Measurements from ENCODE around the gene KSR2. TPM values are rescaled to one million over a fixed set of nuclear protein-coding genes. Genes with fewer than 3 reads are reported as not detected.

The KSR2 gene
- total RNA-seq, 2 donors from 2014 or later, result 0.07 to 0.08 TPM

GRCh38 chr12:117890137-117890536 is 78.7 kb downstream of the KSR2 start:
- DNase-seq (ENCODE audit: low spot score), result no peak
- H3K27me3 ChIP-seq, result no peaks in the 10 kb centered on the region
- no peak for TF ChIP-seq CTCF (IDR thresholded peaks at IDR 0.05)
- no peak overlapping the region for H3K27ac ChIP-seq
- H3K4me1 ChIP-seq, result no peaks in the 10 kb centered on the region
- H3K9me3 ChIP-seq, result no peaks in the 10 kb centered on the region
- no peak overlapping the region for H3K4me3 ChIP-seq
- H3K36me3 ChIP-seq, result no peaks in the 10 kb centered on the region

- no peak overlapping the region for H3K4me3 ChIP-seq
- TF ChIP-seq CTCF (IDR thresholded peaks at IDR 0.05), result no peak
- H3K4me1 ChIP-seq, result no peaks in the 10 kb centered on the region
- H3K27ac ChIP-seq, result no peak overlapping the region
- H3K36me3 ChIP-seq, result no peaks in the 10 kb centered on the region
- H3K27me3 ChIP-seq, result no peaks in the 10 kb centered on the region
- no peaks in the 10 kb centered on the region for H3K9me3 ChIP-seq
- DNase-seq (ENCODE audit: low spot score), result no peak
Measured at GRCh38 chr12:117889098-117889497, 79.7 kb downstream of the KSR2 start.

- no peak overlapping the region for H3K4me3 ChIP-seq
- no peak for DNase-seq (ENCODE audit: low spot score)
- TF ChIP-seq CTCF (IDR thresholded peaks at IDR 0.05), result no peak
- no peaks in the 10 kb centered on the region for H3K27me3 ChIP-seq
- H3K4me1 ChIP-seq, result no peaks in the 10 kb centered on the region
- H3K9me3 ChIP-seq, result no peaks in the 10 kb centered on the region
- H3K27ac ChIP-seq, result no peak overlapping the region
- H3K36me3 ChIP-seq, result no peaks in the 10 kb centered on the region
Measured at GRCh38 chr12:117885211-117885610, 83.6 kb downstream of the KSR2 start.

- no peak overlapping the region for H3K27ac ChIP-seq
- H3K9me3 ChIP-seq, result no peaks in the 10 kb centered on the region
- no peak for DNase-seq (ENCODE audit: low spot score)
Measured at GRCh38 chr12:117884161-117884560, 84.6 kb downstream of the KSR2 start.

GRCh38 chr12:117882603-117883184 is 86.1 kb downstream of the KSR2 start:
- no peaks in the 10 kb centered on the region for H3K36me3 ChIP-seq
- no peak overlapping the region for H3K27ac ChIP-seq
- H3K9me3 ChIP-seq, result no peaks in the 10 kb centered on the region
- no peak overlapping the region for H3K4me3 ChIP-seq
- no peaks in the 10 kb centered on the region for H3K27me3 ChIP-seq
- no peak for TF ChIP-seq CTCF (IDR thresholded peaks at IDR 0.05)
- H3K4me1 ChIP-seq, result no peaks in the 10 kb centered on the region
- DNase-seq (ENCODE audit: low spot score), result no peak

More at GRCh38 chr12:117884161-117884560, 84.6 kb downstream of the KSR2 start:
- Histone ChIP-seq H3K4me3 (no peak overlapping the region), H3K4me1 (no peaks in the 10 kb centered on the region), H3K36me3 (no peaks in the 10 kb centered on the region), H3K27me3 (no peaks in the 10 kb centered on the region)
- no peak for TF ChIP-seq CTCF (IDR thresholded peaks at IDR 0.05)

GRCh38 chr12:117882181-117882580 is 86.6 kb downstream of the KSR2 start:
- no peak overlapping the region for H3K27ac ChIP-seq
- no peaks in the 10 kb centered on the region for H3K27me3 ChIP-seq
- TF ChIP-seq CTCF (IDR thresholded peaks at IDR 0.05), result no peak
- no peak for DNase-seq (ENCODE audit: low spot score)
- H3K9me3 ChIP-seq, result no peaks in the 10 kb centered on the region
- no peaks in the 10 kb centered on the region for H3K4me1 ChIP-seq
- H3K4me3 ChIP-seq, result no peak overlapping the region
- no peaks in the 10 kb centered on the region for H3K36me3 ChIP-seq

All from right atrium auricular region (tissue), 2 donors.